GM19099 (cell line): ENCODE measurements around the gene RCL1.

Experiments used
- POLR2A ChIP-seq: IDR thresholded peaks from 3 replicates; pipeline ENCODE4 v1.6.1; 2011; ENCODE audit warnings: low read depth; ENCODE audit not compliant: insufficient read length; ENCODE audit errors: extremely low read depth

Gene RCL1

GRCh38 chr9:4798281-4799032 is 5.7 kb downstream of the RCL1 start:
- no peak for TF ChIP-seq POLR2A

- TF ChIP-seq POLR2A: no peak
Observed at GRCh38 chr9:4799033-4799430, 6.3 kb downstream of the RCL1 start.

- no peak for TF ChIP-seq POLR2A
Observed at GRCh38 chr9:4799775-4800174, 7.0 kb downstream of the RCL1 start.

DNA sequence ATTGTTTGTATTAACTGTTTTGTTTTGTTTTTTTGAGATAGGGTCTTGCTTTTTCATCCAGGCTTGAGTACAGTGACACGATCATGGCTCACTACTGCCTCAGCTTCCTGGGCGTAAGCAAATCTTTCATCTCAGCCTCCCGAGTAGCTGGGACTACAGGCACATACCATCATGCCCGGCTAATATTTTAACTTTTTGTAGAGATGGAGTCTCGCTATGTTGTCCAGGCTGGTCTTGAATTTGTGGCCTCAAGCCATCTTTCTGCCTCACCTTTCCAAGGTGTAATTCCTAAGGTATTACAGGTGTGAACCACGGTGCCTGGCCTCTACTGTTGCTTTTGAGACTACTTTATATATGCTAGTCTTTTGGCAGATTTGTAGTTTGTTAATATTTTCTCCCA is 8.4 kb downstream of the RCL1 start:
- no peak for TF ChIP-seq POLR2A

DNA sequence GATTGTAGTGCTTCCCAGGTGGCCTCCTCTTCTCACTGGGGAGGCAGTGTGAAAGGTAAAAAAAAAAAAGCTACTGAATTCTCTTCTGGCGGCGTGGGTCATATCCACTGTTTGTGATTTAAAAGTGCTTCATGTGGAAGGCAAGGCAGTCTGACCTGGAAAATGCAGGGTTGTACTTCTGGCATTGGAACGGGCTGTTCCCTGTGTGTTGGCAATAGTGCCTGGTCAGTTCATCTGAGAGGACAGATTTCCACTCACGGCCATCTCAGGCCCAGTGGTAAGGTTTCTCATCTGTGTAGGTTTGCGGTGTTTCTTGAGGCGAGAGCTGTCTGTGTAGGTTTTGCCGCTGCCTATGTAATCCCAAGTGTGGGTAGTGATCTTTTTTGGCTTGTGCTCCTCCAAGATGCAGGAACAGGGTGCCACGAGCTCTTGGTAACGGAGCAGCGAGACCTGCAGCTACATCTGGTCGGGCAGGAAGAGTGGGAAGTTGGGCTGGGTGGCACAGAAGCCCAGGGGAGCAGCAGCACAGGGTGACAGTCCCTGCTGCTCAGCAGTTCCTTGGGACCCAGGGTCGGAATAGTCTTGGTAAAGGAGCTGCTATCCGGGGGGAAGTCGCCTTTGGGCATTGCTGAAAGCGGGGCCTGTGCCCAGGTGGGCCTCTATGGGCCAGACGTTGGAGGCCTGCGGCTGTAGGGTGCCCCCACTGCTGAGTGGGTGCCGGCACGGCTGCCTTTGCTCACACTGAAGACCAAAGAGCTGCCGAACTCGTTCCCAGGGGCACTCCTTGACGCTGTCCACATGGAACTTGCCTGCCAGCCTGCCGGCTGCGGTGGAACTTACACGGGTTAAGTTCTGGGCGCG is 11.2 kb downstream of the RCL1 start:
- TF ChIP-seq POLR2A: no peak

DNA sequence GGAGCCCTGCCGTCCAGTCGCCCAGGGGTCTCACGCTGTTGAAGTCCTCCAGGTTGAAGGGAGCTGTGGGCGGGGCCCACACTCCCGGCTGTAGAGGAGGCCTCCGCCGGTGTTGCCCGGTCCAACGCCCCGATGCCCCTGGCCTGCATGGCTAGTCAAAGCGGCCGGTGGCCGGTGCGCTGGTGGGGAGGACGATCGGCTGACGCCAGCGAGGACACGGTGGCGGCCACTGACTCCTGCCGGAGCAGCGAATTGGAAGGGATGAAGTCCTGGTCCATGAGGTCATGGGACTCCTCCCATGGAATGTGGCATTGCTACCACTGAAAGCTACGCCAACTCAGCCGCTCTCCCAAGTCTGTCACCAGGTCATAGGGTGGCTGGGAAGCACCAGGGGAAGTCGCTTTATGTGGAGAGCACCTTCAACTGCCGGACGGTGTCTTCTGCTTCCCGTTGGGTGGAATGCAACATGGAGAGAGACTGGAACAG is 11.8 kb downstream of the RCL1 start:
- no peak for TF ChIP-seq POLR2A

DNA sequence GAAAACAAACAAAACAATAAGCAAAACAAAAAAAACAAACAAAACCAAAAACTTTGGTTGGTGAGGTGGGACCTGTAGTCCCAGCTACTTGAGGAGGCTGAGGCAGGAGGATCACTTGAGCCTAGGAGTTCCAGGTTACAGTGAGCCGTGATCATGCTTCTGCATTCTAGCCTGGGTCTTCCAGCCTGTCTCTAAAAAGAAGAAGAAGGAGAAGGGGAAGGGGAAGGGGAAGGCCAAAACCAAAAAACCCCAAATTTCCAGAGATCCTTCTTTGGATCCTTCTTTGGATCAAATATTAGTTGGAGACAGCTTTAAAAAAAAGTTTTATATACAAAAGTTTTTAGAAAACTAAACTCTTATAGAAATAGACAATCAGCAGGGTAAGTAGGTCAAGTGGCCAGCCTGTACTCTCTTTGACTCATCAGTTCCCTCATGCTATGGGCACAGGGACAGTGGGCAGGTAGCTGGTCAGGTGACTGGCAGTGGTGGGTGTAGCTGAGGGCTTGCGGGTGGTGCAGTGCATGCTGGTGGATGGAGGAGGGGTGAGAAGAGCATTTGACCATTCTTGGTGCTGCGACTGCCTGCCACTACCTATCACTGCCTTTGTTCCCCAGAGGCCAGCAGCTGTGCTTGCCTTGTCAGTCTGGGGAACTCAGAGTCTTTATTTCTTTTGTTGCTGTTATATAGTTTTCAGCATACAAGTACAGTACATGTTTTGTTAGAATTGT is 12.6 kb downstream of the RCL1 start:
- TF ChIP-seq POLR2A: no peak

DNA sequence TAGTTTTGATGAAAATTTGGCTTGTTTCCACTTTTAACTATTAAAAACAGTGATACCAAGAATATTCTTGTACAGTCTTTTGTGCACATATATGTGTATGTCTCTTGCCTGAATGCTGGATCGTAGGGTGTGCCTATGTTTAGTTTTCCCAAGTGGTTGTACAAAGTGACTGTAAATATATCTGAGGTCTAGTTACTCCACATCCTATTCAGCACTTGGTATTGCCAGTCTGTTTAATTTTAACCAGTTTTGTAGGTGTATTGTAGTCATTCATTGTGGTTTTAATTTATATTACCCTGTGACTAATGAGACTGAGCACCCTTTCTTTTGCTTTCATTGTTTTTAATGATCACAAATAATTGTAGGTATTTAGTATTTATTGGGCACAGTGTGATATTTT is 17.8 kb downstream of the RCL1 start:
- no peak for TF ChIP-seq POLR2A

- TF ChIP-seq POLR2A: no peak
Observed at GRCh38 chr9:4811824-4812223, 19.1 kb downstream of the RCL1 start.

- TF ChIP-seq POLR2A: no peak
Observed at GRCh38 chr9:4812858-4813257, 20.1 kb downstream of the RCL1 start.

GRCh38 chr9:4814913-4815312 is 22.2 kb downstream of the RCL1 start:
- TF ChIP-seq POLR2A: no peak

GRCh38 chr9:4815381-4815956 is 22.7 kb downstream of the RCL1 start:
- TF ChIP-seq POLR2A: no peak

- TF ChIP-seq POLR2A: no peak
Observed at GRCh38 chr9:4820168-4820567, 27.4 kb downstream of the RCL1 start.

GRCh38 chr9:4821133-4821532 is 28.4 kb downstream of the RCL1 start:
- no peak for TF ChIP-seq POLR2A

GRCh38 chr9:4822057-4822456 is 29.3 kb downstream of the RCL1 start:
- no peak for TF ChIP-seq POLR2A
